ELR (cell line): ENCODE results near the gene CIDEB.

Experiments
- DNase-seq: peaks from one replicate; pipeline ENCODE4 v3.0.0-alpha.2; 2015; ENCODE audit warnings: low read depth

CIDEB gene

DNA sequence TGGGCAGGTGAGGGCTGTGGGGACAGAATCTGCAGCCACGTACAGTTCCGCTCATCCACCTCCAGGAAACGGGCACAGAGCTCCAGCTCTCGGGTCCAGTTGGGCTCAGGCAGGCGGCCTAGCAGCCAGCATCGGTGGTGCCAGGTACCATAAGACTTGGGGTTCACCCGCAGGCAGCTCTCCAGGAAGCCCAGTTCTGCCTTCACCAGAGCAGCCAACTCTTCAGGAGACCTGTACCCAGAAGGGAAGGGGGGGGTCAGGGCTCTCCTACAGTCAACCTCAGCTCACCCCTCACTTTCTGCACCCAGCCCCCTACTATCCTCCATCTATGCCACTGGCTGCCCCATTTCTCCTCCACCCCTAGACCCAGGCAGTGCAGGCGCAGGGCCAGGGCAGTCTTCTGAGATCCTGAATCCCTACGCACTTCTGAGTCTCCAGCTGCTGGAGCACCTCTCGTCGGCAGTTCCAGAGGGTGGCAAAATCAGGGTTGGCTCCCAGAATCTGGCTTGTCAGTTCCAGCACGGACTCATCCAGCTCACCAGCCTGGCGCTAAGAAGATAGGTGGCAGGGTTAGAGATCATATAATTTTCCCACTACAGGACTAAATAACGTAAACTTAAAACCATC is 37.8 kb downstream of the CIDEB start:
- DNase-seq: no peak

DNA sequence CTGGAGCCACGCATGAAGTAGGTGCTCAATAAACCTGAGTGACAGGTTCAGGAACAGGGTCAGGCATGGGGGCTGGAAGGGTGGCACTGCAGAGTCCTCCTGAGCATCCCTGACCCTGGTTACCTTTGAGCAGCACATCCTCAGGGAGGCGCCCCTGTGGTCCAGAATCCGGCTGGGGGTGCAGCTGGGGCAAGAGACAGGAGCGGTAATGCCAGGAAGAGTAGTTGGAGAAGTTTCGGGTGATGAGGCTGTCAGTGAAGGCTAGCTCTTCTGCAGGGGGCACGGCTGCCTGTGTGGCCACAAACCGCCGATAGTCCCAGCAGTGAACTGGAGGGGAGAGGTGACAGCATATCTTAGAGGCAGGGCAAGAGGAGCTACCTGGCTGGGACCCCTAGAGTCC is 38.4 kb downstream of the CIDEB start:
- no peak for DNase-seq

DNA sequence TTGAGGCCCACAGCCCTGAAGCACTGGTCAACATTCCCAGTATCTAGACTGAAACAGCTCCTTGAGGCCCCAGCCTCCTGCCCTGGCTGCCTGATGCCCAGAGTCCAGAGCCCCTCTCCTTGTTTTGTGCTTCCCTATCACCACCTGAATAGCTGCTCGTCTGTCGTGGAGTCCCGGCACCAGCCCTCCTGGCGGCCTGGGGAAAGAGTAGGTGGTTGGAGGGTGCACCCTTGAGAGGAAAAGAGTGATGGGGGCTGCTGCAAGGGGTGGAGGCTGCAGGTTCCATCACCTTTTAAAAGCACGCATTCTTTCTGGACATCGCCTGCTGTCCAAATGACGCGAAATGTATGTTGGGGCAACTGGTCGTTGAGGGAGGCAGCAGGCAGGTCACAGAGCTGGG is 39.6 kb downstream of the CIDEB start:
- no peak for DNase-seq

DNA sequence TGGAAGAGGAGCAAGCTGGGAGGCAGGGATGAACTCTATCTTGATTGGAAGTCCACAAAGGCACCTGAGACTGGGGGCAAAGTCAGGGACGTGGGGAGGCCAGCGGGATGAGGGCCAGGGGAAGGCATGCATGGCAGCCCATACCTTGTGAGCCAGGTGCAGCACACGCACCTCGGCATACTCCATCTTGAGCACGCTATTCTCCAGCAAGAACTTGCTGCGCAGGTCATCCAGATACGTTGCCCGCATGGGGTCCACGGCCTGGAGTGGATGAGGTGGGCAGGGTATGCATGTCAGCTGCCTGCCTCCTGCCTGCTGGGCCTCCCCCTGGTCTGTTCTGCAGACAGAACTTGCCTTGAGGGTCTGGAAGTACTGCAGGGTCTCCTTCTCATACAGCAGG is 40.3 kb downstream of the CIDEB start:
- DNase-seq: no peak

DNA sequence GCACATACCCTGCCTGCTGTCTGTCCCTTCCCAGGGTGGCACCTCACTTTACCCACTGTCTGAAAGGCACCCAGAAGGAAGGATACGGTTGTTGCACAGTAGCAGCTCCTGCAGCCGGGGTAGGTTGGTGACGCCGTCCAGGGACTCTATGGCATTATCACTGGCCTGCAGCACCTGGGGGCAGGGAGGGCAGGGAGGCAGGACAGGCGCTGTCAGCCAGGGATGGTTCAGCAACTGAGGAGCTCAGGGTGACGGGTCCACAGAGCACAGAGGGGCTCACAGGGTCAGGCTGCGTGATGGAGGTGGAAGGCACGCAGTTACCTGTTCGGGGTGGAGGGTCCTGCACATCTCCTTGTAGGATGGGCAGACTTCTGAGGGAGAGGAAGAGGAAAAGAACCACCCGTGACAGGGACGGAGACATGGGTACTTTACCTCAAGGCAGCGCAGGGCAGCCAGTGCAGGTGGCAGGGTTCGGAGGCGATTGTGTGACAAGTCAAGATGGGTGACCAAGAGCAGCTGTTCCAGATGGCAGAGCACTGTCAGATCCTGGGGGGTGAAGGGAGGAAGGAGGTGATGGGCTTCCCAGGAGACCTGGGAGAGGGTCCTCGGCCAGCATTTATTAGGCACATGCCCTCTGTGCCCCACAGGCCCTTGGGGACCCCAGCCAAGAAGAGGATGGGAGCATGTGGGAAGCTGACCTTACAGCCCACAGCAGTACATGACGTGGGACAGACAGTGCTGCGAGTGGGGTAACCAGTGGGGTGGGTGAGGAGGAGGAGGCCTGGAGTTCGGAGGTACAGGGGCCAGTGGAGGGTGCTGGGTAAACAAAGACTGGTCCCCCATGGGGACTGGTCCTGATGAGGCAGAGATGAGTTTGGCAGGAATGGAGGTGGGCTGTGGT is 41.2 kb downstream of the CIDEB start:
- DNase-seq: no peak

DNA sequence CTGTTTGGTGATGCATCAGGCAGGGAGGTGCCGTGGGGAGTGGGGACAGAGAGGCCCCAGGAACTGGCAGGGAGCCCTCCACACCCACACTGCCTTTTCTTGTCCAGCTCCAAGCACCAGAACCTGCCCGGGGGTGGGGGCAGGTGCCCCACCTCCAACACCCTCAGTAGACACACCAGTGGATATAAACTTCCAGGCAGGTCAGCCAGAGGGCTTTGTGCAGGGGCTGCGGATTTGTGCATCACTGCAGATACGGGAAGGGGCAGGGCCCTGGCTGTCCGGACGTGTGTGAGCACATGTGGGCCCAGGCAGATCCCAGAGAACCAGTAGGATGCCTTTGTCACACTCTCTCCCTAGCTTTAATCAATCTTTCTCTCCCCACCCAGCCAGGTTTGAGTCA is 43.5 kb downstream of the CIDEB start:
- DNase-seq: no peak

DNA sequence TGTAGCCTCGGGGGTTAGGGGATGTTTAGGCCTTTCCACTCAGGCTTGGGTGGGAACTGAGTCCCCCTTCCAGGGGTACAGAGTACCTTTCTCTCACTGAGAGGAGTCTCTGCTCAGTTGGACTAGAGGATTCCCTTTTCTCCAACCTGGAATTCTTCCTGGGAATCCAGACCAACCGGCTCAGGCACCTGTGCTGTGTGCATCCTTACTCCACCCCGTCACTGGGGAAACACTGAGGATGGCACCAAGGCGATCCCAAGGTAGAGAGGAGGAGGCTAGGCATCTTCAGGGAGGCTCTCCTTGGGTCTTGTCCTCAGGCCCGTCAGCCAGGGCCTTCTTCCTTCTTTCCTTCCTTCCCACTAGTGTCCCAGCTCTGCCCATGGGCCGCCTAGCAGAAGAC is 43.9 kb downstream of the CIDEB start:
- no peak for DNase-seq

DNA sequence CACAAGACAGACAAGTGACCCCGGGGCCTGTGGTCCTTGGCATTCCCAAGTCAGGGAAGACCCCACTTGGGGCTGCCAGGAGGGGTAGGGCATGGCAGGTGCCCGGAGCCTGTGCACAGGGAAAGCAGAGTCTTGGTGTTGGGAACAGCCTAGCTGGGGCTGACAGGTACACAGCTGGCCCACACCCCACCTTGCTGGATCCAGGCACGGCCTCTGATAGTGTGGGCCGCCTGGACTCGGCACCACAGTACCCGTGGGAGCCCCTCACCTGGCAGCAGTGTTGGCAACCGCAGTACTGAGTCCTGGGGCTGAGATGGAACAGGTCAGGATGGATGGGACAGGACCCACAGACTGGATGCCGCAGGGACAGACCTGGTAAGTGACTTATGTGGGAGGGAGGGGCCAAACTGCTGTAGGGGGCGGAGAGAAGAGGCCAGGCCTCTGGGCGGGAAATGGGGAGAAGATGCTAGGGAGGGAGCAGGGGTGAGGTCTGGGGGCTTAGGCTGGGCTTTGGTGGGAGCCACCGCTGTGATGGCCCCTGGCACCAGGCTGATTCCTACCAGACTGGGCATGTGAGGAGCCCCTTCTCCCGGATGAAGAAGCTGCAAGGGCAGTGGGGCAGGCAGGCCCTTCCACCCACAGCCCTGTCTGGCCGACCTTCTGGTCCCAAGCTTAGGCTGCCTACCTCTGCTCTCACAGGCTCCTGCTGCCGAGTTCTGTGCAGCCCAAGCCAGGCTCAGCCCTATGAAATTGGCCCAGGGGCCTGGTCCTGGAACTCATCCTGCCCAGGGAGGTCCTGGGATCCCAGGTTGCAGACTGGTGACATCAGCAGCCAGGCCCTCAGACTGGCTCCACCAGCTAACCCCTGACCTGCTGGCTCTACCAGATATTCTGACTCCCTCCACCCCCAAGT is 44.7 kb downstream of the CIDEB start, which contains the start of gene TGM1:
Gene TGM1, minus strand, starts transcription at position 357 of the 913 bp plus-strand sequence. CDS start 825 bp downstream, outside the sequence.
- no peak for DNase-seq

DNA sequence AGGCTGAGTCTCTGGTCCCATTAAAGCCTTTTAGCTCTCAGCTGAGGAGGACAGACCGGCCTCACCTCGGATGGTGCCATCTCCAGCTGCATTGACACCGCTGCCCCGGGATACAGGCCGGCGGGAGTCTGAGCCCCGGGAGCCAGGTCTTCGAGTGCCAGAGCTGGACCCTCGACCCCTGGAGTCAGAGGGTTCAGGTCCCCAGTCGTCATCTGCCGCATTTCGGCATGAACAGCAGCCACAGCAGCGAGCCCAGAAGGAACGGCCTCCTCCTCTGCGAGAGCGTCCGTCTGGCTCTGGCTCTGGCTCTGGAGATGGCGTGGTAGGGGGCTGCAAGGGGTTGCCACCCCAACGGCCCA is 45.8 kb downstream of the CIDEB start:
- no peak for DNase-seq

DNA sequence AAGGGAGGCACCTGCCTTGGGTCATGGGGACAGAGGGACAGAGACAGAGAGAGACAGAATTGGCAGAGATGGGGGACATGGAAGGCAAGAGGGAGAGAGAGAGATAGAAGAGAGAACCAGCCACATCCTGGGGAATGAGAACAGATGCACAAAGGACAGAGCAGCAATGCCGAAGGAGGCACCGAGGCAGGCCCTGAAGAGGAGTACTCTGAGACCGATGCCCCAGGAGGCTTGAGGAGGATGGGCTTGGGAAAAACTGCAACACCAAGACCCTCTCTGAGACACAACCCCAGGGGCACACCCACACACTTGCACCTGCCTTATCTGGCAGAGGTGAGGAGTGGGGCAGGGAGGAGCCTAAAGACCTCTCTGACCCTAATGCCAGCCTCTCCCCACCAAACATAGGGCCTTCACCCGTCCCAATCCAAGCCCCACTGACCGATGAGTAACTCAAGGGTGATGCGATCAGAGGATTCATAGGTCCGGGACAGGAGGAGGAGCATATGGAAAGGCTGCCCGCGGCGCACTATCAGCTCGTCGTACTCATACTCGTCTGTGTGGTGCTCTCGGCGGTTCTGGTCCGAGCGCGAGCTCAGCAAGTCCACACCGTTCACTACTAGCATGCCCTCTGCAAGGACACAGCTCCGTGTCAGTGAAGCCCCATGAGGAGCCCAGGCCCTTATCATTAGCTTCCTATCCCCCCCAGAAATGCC is 46.4 kb downstream of the CIDEB start:
- no peak for DNase-seq

DNA sequence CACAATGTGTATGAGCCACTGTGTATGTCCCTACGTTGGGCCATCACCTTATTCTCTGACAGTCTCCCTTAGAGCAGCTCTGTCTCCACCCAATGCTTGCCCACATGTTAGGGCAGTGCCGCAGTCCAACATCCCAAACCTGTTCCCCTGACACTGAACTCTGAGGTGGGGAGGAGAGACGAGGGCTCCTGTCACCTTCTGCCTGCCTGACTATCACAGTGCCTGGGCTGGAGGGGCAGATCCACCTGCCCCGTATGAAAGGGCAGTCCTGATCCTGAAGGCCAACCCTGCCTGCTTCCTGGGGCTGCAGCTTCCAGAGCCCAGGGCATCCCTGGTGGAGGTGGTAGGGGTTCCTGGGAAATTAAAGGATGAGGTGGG is 47.0 kb downstream of the CIDEB start:
- no peak for DNase-seq

DNA sequence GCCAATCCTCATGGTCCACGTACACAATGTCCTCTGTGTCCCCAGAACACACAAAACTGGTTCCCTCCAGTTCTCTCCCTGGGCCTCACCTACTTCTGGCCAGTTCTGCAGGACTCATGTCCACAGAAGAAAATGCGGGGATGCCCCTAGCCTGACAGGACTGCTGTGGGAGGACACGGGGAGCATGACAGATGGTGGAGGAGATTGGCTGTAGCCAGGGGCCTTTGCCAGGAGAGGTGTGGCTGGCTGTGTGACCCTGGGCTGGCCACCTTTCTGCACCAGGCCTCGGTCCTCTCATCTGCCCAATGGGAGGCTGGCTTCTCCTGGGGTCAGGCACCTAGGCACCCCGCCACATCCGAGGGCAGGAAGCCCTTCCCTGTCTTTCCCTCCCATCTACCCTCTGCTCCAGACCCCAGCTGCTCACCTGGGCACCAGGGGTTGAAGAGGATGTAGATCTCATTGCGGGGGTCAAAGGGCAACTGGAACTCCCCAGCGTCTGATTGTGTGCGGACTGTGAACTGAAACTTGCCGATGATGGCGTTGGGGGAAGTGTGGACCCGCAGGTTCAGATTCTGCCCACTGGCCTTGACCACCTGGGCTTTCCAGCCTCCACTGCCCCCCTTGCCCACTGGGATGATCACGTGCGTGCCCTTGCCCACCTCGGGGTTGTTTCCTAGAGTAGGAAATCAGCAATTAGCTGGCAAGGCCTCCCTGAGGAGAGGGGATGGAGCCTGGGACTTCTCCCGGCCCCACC is 47.6 kb downstream of the CIDEB start:
- DNase-seq: no peak

DNA sequence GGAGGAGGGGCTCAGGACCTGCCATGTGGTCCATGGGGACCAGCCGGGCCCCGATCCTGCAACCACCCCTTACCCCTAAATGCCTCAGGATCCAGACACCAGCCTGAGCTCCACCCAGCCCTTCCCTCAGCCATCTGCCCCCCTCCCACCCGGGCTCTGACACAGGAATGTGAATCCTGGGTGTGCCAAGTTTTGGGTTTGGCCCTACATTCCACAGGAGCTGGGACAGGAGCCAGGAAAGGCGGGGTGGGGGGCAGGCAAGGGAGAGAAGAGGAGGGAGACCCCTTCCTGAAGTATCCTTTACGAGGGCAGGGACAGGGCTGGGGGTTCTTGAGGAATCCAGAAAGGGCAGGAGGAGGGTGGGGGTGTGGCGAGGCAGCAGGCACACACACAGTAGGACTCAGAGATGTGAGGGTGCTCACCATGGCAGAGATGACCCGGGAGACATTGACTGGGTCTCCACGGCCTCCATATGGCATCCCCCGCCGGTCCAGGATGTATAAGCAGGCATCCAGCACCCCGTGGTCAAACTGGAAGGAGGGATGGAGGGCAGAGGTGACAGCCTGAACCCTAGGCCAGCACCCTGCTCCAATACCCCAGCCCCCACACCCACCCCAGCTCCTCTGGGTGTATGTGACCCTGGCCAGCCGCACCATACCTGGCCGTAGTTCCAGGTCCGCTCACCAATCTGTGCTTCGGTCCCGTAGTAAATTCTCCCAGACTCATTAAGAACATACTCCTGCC is 48.3 kb downstream of the CIDEB start:
- no peak for DNase-seq

DNA sequence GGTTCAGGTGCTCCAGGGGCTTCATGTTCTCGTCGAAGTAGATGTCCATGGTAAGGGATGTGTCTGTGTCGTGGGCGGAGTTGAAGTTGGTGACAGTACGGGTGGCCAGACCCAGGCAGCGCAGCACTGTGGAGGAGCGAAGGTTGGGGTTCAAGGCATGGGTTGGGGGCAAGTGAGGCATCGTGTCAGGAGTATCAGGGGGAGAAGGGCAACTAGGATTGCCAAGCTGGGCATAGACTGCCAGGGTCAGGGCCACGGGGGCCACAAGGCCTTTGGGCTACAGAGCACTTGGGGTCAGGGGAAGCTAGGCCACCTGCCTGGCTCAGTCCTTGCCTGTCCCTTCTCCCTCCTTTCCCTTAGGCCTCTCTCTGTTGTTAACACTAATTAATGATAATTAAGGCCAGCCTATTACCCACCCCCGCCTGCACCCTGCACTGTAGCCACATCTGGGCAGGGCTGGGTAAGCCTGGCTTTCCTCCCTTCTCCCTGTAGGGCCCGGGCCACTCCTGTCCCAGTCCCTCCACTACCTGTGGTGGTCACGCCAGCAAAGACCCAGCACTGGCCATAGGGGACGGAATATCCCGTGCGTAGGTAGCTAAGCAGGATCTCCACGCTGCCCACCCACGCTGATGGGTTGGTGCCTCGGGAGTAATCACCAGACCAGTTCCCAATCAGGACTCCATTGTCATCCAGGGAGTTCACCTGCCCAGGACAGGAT is 49.1 kb downstream of the CIDEB start:
- no peak for DNase-seq

DNA sequence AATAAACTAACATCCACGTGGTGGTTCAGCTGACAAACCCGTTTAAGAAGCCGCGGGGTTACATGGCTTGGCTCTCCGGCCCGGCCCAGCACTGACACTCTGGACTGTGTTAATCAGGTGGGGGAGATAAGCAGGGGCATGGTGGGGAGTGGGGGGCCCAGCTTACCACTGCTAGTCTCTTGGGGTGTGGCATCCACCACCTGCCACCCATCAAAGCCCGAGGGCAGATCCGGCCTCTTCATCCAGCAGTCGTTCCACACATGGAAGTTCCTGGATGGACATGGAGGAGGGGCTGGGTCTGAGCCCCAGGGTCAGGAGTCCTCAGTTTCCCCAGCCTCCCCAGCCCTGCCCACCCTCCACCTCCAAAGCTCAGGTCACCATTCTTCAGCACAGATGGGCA is 49.7 kb downstream of the CIDEB start:
- DNase-seq: no peak

DNA sequence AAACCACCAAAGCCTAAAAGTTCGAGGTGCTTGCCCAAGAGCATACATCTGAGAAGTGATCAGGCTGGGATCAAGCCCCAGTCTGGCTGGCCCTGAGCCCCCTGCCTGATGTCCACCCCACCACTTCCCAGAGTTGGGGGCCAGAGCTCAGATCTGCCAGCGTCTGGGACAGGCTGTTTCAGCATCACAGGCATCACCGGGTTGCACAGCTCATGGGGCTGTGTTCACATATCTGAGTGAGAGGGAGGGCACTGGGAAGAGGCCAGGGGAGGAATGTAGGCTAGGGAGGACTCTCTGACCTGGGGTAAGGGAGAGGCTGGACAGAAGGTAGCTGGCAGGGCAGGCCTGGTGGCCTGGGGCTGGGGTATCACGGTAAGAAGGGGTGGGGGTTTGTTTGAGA is 50.8 kb downstream of the CIDEB start:
- no peak for DNase-seq

DNA sequence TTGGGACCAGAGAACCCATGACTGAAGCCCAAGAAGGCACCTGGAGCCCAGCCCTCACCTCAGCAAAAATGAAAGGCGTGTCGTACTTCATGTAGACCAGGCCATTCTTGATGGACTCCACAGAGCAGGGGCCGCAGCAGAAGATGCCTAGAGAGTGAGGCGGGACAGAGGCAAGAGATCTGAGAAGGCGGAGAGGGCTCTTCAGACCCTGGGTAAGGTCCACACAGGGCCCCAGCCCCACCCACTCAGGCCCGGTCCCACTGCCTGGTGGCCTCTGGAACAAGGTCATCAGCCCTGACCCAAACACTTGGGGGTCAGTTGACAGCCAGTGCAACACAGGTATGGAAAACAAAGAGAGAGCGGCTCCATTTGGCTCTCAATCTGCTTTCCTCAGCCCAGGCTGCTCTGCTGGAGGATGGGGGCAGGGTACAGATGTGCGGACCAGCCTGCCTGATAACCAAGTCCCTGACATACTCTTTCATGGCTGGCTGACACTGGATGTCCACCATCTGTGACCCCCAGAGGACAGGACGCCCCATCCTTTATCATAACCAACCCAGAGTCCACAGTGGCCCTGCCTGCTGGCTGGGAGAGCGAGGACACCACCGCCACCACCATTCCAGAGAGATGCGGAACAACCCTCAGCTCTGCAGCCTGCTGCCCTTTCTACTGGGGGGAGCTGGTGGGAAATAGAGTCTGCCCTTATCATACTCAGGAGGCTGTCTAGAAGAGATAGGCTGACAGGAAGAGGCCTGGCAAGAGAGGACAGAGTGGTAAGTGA is 51.7 kb downstream of the CIDEB start:
- DNase-seq: no peak

DNA sequence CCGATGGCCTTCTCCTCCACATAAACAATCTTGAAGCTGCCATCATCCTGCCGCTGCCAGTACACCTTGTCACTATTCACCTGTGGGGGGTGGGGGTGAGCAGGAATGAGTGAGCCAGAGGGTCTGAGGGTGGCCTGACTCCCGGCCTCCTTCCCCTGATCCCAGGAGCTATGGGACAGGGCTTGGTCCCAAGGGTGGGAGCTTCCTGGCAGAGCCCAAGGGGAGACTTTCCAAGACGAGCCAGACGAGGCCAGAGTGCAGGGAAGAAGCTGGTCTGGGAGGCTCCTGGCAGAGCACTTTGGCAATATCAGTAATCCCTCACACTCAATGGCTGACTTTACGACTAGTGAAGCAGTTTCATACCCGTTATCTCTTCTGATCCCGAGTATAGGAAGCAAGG is 52.3 kb downstream of the CIDEB start:
- DNase-seq: no peak
